Measurements from ENCODE around the gene CCL27.
A peak's percentile ranks its signal among the peaks of the same experiment; 100 is the strongest.
"Not testable (repeated sequence)": the region's sequence is repeated elsewhere in the genome, so short reads cannot be mapped to it uniquely, and the experiment has no call there.

Gene CCL27

GRCh38 chr9:34648673-34649072, 13.8 kb downstream of the CCL27 start:
- DNase-seq, result no peak

GRCh38 chr9:34647651-34648050, 14.8 kb downstream of the CCL27 start:
- DNase-seq, result no peak

DNA sequence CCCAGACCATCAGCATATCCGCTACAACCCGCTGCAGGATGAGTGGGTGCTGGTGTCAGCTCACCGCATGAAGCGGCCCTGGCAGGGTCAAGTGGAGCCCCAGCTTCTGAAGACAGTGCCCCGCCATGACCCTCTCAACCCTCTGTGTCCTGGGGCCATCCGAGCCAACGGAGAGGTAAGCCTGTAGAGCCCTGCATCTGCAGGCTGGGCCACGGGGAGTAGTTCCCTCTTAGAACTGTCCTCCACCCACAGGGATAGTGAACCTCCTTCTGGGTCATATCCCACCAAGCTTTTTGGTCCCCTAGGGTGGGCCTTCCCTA, 15.4 kb downstream of the CCL27 start:
- DNase-seq, result no peak

DNA sequence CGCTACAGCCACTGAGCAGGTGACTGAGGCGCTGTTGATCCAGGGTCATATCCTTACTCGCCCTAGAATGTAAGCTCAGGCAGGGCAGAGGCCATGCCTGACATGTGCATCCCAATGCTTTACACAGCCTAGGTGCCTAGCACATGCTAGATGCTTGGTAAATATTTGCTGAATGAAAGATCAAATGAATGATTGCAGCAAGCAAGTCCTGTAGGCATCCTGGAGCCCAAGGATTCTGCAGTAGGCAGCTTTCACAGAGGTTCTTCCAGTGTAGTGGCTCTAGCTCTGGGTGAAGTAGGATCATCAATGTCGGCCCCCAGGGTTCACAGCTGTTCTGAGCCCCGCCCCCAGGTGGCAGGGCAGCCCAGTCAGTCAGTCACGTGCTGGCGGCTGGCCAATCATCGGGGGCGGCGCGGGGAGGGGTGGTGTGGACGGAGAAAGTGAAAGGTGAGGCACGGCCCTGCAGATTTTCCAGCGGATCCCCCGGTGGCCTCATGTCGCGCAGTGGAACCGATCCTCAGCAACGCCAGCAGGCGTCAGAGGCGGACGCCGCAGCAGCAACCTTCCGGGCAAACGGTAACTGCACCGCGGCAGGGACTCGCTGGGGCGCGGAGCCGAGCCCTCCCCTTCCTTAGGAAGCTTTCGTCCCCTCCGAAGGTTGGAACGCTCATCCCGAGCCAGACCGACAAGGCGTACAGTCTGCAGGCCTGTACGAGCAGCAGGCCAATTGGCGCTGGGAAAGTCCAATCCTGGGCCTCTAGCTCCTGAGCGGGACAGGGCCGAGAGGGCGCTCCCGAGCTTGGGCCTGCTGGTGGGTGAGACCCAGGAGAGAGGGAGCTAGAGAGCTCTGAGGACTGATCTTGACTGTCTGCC, 16.0 kb downstream of the CCL27 start, which contains the start of gene GALT:
TSS of gene GALT (plus strand) at position 465 of the 873 bp plus-strand sequence. CDS start at position 495, 30 bp downstream.
- peak; percentile 92 to 93 for DNase-seq

DNA sequence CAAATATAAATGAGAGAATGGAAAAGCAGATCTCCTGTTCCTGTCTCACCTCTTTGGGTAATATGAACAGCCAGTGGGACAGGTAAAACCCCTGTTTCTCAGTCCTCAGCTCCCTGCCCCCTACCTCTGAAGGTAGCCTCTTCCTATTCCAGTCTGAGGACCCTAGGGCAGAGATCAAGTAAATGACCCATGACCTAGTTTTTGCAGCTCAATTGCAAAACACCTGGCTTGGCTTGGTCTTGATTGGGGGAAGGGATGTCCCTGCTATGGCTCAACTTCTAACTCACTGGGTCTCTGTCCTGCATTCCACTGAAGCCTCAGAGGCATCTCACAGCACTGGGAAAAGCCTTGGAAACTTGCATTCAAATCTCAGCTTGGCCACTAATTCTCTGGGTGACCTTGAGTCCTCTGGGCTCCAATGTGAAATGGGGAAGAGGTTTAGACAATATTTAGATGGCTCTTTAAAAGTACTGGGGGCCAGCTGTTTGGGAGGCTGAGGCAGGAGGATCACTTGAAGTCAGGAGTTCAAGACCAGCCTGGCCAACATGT, 17.6 kb downstream of the CCL27 start:
- no peak for DNase-seq

DNA sequence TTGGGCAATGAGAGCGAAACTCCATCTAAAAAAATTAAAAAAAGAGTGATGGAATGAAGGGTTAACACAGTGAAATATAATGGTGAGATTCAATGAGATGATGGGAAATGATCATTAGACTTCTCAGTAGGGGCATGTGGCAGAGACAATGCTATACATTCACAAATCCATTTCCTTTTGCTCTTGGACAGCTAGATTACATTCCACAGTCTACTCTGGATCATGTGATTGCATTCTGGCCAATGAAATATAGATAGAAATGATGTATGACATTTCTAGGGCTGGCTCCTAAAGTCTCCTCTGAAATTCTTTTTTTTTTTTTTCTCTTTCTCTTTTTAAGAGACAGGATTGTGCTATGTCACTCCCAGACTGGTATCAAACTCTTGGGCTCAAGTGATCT, 19.8 kb downstream of the CCL27 start:
- no peak for DNase-seq

DNA sequence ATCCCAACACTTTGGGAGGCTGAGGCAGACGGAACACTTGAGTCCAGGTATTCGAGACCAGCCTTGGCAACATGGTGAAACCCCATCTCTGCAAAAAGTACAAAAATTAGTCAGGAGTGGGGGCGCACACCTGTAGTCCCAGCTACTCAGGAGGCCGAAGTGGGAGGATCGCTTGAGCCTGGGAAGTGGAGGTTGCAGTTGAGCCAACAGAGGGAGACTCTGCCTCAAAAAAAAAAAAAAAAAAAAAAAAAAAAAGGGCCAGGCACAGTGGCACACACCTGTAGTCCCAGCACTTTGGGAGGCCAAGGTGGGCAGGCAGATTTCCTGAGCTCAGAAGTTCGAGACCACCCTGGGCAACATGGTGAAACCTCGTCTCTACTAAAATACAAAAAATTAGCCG, 23.1 kb downstream of the CCL27 start:
- not testable (repeated sequence) for DNase-seq

- DNase-seq, result no peak
These were observed 24.4 kb downstream of the CCL27 start for GRCh38 chr9:34638138-34638445.

DNA sequence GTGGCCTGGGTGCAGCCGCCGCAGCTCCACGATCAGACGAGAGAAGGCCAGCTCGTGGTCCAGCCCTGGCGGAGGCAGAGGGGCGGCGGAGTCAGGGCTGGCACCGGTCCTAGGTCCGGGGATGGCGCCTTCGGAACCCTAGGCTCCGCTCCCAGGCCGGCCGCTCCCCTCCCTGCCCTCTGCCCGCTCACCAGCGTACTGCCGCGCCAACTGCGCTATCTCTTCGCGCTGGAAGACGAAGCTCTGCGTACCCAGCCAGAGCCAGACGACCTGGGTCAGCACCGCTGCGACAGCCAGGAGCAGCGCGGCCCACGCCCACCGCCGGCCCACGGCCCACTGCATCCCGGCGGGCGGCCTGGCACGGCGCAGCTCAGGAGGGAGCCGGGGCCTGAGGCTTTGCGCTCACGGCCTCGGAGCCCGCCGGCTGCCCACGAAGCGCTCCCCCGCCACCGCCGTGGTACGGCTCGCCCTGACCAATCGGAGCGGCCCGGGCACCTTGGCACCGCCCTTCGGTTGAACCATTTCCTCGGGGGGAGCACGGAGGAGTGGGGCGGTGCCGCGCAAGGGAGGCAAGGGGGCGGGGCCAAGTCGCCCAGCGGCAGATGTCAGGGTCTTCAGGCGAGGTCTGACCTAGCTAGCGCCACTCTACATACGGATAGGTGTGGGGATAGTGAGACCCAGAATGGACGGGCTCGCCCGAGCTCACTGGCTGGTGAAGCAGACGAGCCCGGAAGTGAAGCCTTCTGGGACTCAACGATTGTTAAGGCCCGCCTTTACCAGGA, 24.9 kb downstream of the CCL27 start, which contains the start of gene SIGMAR1:
TSS of gene SIGMAR1 (minus strand) at position 432 of the 782 bp plus-strand sequence. CDS start at position 342, 90 bp downstream.
- DNase-seq, result peak; percentile 92 to 97

DNA sequence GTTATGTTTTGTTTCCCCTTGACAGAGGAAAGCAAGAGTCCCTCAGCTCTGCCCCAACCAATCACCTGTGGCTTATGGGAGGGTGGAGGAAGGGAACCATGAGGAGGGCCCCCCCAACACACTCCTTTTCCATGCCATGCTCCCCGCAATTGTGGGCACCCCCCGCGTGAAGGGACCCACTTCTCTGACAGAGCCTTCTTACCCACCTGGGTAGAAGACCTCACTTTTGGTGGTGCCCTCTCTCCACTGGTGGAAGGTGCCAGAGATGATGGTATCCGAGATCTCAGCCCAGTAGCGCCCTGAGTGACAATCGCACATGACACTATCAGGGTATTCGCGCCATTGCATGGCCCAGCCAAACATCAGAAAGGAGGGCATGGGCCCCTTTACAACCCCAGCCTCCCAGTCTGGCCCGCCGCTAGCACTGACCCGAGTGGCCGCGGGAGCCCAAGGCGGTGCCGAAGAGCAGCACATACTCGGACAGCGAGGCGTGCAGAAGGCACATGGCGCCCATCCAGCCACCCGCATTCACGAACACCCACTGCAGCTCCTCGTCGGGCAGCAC, 25.6 kb downstream of the CCL27 start:
- DNase-seq, result no peak

GRCh38 chr9:34635556-34635955, 26.9 kb downstream of the CCL27 start:
- DNase-seq, result no peak

DNA sequence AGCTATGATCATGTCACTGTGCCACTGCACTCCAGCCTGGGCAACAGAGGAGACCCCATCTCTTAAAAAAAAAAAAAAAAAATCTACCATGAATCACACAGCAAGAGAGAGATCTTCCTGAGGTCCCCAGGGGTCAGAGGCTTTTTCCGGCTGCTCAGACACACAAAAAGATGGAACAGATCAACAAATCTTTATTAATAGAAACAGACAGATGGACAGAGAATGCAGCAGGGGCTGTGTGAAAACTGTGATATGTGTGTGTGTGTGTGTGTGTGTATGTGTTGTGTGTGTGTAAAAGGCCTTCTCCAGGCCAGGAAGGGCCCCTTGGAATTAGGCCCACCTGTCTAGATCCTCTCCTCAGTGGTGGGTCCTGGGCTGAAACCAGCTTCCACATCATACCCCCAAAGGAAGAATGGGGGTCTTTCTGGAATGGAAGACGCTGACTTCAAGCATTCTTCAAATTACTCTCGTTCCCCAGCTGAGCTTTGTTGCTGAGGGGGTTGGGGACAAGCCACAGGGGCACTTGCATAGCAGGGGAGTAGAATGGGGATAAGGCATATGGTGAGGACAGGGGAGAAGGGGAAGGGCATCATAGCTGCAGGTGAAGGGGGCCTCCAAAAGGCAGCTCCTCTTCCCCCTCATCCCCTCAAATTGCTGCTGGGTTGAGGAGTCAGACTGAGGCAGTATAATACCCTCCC, 27.8 kb downstream of the CCL27 start:
- DNase-seq, result no peak

DNA sequence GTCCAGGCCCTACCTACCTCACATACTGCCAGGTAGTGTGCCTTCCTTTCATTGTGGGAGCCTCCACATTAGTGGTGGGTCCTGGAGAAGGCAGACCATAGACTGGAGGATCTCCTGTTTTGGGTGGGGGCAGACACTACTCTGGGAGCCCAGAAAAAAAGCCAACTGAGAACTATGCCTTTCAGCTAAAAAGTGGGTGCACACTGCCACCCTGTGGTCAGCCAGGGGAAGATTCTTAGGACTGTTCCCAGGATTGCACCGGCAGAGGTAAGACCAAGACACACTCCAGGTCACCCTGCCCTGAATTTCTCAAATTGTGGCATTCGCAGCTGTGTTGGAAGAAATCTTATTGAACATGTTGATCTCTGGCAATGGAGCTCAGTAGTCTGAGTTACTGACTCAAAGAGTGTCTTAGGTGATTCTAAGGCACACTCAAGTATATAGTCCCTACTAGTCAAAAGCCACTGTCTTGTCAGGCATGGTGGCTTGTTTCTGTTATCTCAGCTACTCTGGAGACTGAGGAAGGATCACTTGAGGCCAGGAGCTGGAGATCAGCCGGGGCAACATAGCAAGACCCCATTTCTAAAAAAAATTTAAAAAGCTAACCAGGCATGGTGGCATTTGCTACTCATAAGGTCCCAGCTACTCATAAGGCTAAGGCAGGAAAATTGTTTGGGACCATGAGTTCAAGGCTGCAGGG, 28.5 kb downstream of the CCL27 start:
- DNase-seq, result peak in 1 of 2 experiments; percentile 45

GRCh38 chr9:34633166-34633565, 29.3 kb downstream of the CCL27 start:
- no peak for DNase-seq

- no peak for DNase-seq
These were observed 31.9 kb downstream of the CCL27 start for GRCh38 chr9:34630402-34631154.

GRCh38 chr9:34629491-34629808, 33.0 kb downstream of the CCL27 start:
- no peak for DNase-seq

- peak; percentile 29 to 62 for DNase-seq
These were observed 33.6 kb downstream of the CCL27 start, which contains the start of gene ARID3C for GRCh38 chr9:34628656-34629490. Gene ARID3C (minus strand): TSS chr9:34629066. CDS start chr9:34628014, 1,052 bp downstream.

GRCh38 chr9:34627716-34628655, 34.5 kb downstream of the CCL27 start:
- DNase-seq, result no peak

- no peak for DNase-seq
These were observed 37.3 kb downstream of the CCL27 start for GRCh38 chr9:34625186-34625486.
